Breast epithelium (tissue), 4 donors: ENCODE measurements around the gene CDH4. TPM values are rescaled to one million over a fixed set of nuclear protein-coding genes. Genes with fewer than 3 reads are reported as not detected.

Source experiments
- DNase-seq, 2 donors: peaks; one replicate each; pipeline ENCODE4 v3.0.0-alpha.2; 2019; ENCODE audit warnings: low spot score in 2 of 2
- H3K27ac ChIP-seq, 2 donors: fragments of 200-600 bp; sonication (generic) in 1 of 2; one replicate each; pipeline ENCODE4 v1.5.1; 2016 to 2019; ENCODE audit warnings: mild to moderate bottlenecking in 1 of 2
- H3K27me3 ChIP-seq, 2 donors: fragments of 200-600 bp; sonication (generic) in 1 of 2; one replicate each; pipeline versions ENCODE4 v1.5.1 to v1.6.0; 2017 to 2019; ENCODE audit warnings: control low read depth in 1 of 2, mild to moderate bottlenecking in 1 of 2
- H3K36me3 ChIP-seq: fragments of 200-600 bp; one replicate; pipeline ENCODE4 v1.5.1; 2019
- H3K4me1 ChIP-seq, 2 donors: fragments of 200-600 bp; sonication (generic); one replicate each; pipeline ENCODE4 v1.5.1; 2016 to 2019; ENCODE audit warnings: control low read depth in 1 of 2
- H3K4me3 ChIP-seq, 3 donors: fragments of 200-600 bp; sonication (generic); 1 replicate in 2 of 3; 2 replicates in 1 of 3; pipeline ENCODE4 v1.5.1; 2016 to 2019; ENCODE audit warnings: mild to moderate bottlenecking in 3 of 3, moderate library complexity in 2 of 3
- H3K9me3 ChIP-seq, 2 donors: fragments of 200-600 bp; sonication (generic) in 1 of 2; one replicate each; pipeline ENCODE4 v1.5.1; 2016 to 2019; ENCODE audit warnings: control low read depth in 1 of 2
- CTCF ChIP-seq, 3 donors: fragments of 450-650 bp; IDR thresholded peaks; one replicate each; pipeline ENCODE4 v1.5.1; 2016 to 2017; ENCODE audit warnings: antibody characterized with exemption in 3 of 3, mild to moderate bottlenecking in 3 of 3, moderate library complexity in 3 of 3
- POLR2A ChIP-seq: fragments of 450-650 bp; IDR thresholded peaks from one replicate; pipeline ENCODE4 v1.6.1; 2016; ENCODE audit warnings: antibody characterized with exemption, mild to moderate bottlenecking, moderate library complexity
- POLR2AphosphoS5 ChIP-seq, 3 donors: sonication (generic); formaldehyde crosslinking; IDR thresholded peaks; one replicate each; pipeline ENCODE4 v1.6.1; 2017; ENCODE audit warnings: antibody characterized with exemption in 3 of 3
- intact Hi-C: fragments of 100-400 bp; cut with DNase I; formaldehyde crosslinking; loops from one replicate; pipeline ENCODE4 v1.15.1; 2023; ENCODE audit warnings: low total_unique reads
- total RNA-seq, 3 donors: library from RNA; depleted of rRNA; stranded (reverse); fragments of >200 nt; gene quantifications; one replicate each; pipeline ENCODE4 v1.1.0, GENCODE V29; 2016

The CDH4 gene
- total RNA-seq, 3 donors from 2014 or later = under 0.01 TPM; not detected in 2

DNA sequence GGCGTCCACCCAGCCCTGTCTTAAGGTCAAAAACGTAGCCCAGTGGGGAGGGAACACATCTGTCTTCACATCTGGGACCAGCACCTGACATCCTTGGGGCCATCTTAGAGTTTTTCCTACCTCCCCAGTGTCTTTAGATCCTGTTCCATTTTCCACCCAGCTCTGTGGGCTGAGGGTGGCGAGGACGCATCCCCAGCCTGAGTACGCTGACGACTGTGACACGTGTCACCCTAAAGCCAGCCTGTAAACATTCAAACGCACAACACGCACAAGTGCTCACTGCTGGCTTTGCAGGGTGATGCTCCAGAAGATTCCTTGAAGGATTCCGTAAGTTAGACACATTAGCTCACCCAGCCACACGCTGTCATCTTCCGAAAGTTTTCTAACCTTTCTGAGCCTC, 597.8 kb downstream of the CDH4 start:
- Histone ChIP-seq H3K4me3 (no peak overlapping the region), H3K27ac (no peak overlapping the region), H3K9me3 (no peaks in the 10 kb centered on the region), H3K36me3 (no peaks in the 10 kb centered on the region), H3K4me1 (no peaks in the 10 kb centered on the region), H3K27me3 (peaks cover 0 to 28% of the 10 kb centered on the region in 2 donors)
- TF ChIP-seq POLR2A = no peak
- TF ChIP-seq POLR2AphosphoS5 (IDR thresholded peaks at IDR 0.05) = no peak
- no peak for TF ChIP-seq CTCF (IDR thresholded peaks at IDR 0.05)
- intact Hi-C loops = no loop called here
- DNase-seq = no peak

DNA sequence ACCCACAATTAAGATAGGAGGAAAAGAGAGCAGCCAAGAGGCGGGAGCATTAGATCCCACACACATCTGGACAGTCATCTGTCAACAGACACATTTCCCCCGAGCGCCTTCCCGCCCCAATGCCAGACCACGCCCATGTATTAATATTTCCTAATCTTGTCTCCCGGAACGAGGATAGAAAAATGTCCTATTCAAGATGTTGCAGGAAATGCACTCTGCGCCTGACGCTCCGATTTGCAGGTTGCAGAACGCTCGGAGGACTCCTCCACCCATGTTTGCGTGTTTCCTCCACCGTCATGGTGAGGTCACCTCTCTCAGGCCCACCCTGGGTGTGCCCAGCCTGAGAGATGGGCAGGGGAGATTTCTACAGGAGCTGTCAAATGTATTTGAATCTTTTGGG, 598.4 kb downstream of the CDH4 start:
- H3K9me3 ChIP-seq = no peaks in the 10 kb centered on the region
- H3K4me1 ChIP-seq = no peaks in the 10 kb centered on the region
- intact Hi-C loops = no loop called here
- H3K27ac ChIP-seq = no peak overlapping the region
- no peak overlapping the region for H3K4me3 ChIP-seq
- TF ChIP-seq POLR2AphosphoS5 (IDR thresholded peaks at IDR 0.05) = no peak
- TF ChIP-seq POLR2A = no peak
- no peak for TF ChIP-seq CTCF (IDR thresholded peaks at IDR 0.05)
- no peaks in the 10 kb centered on the region for H3K36me3 ChIP-seq
- no peak for DNase-seq
- H3K27me3 ChIP-seq = peaks cover 0 to 21% of the 10 kb centered on the region in 2 donors

GRCh38 chr20:61850926-61851900, 599.2 kb downstream of the CDH4 start:
- no peak for DNase-seq
- no peaks in the 10 kb centered on the region for H3K9me3 ChIP-seq
- H3K4me3 ChIP-seq = no peak overlapping the region
- no peak overlapping the region for H3K27ac ChIP-seq
- H3K4me1 ChIP-seq = no peaks in the 10 kb centered on the region
- no peaks in the 10 kb centered on the region for H3K36me3 ChIP-seq
- intact Hi-C loops = no loop called here
- peaks cover 0 to 21% of the 10 kb centered on the region in 2 donors for H3K27me3 ChIP-seq
- TF ChIP-seq POLR2AphosphoS5 (IDR thresholded peaks at IDR 0.05) (no peak), CTCF (IDR thresholded peaks at IDR 0.05) (no peak), POLR2A (no peak)

GRCh38 chr20:61852268-61853072, 600.4 kb downstream of the CDH4 start:
- intact Hi-C loops = no loop called here
- no peak for DNase-seq
- peaks cover 0 to 21% of the 10 kb centered on the region in 2 donors for H3K27me3 ChIP-seq
- no peaks in the 10 kb centered on the region for H3K9me3 ChIP-seq
- no peak overlapping the region for H3K4me3 ChIP-seq
- no peak overlapping the region for H3K27ac ChIP-seq
- TF ChIP-seq POLR2A (no peak), POLR2AphosphoS5 (IDR thresholded peaks at IDR 0.05) (no peak), CTCF (IDR thresholded peaks at IDR 0.05) (no peak)
- no peaks in the 10 kb centered on the region for H3K36me3 ChIP-seq
- H3K4me1 ChIP-seq = no peaks in the 10 kb centered on the region
